ENCODE measurements around the gene ERVFRD-1. TPM values are rescaled to one million over a fixed set of nuclear protein-coding genes. Genes with fewer than 3 reads are reported as not detected.

Gene ERVFRD-1
- polyA plus RNA-seq, 3 donors, result 0.05 to 0.06 TPM; not detected in 1

- intact Hi-C loops (cut with micrococcal nuclease), result no loop called here
- Mint-ChIP-seq H3K27me3 (ENCODE audit: low read depth in 3 of 3) (peaks cover 0 to 5% (median 3%) of the 10 kb centered on the region in 3 donors), H3K4me1 (peaks cover 10% of the 10 kb centered on the region)
Measured at GRCh38 chr6:11152581-11152980, 41.1 kb upstream of the ERVFRD-1 start.

GRCh38 chr6:11151488-11151887, 40.0 kb upstream of the ERVFRD-1 start:
- Histone ChIP-seq H3K4me2 (replicated peaks; ENCODE audit: extremely low read depth, low read length, poor library complexity, severe bottlenecking) (no peak overlapping the region), H3K4me3 (replicated peaks in 1 of 3; ENCODE audit: low read depth in 2 of 3, low read length in 3 of 3) (no peak overlapping the region), H3K9ac (ENCODE audit: insufficient read depth, low read length, poor library complexity, severe bottlenecking) (no peak overlapping the region), H3K27ac (ENCODE audit: low read depth in 1 of 2, low read length in 2 of 2) (no peak overlapping the region), H3K36me3 (replicated peaks in 1 of 2; ENCODE audit: control insufficient read depth in 1 of 2, insufficient read depth in 2 of 2, low read length in 2 of 2) (no peaks in the 10 kb centered on the region), H3K27me3 (ENCODE audit: control insufficient read depth in 2 of 2, insufficient read depth in 2 of 2, low read length in 2 of 2) (no peaks in the 10 kb centered on the region), H4K20me1 (ENCODE audit: insufficient read depth, low read length) (no peaks in the 10 kb centered on the region), H3K79me2 (ENCODE audit: insufficient read depth, low read length) (no peaks in the 10 kb centered on the region), H3K9me3 (replicated peaks in 1 of 2; ENCODE audit: control insufficient read depth in 1 of 2, insufficient read depth in 1 of 2, low read length in 2 of 2) (no peaks in the 10 kb centered on the region), H2AFZ (ENCODE audit: insufficient read depth, low read depth, low read length, poor library complexity, severe bottlenecking) (no peak overlapping the region), H3K4me1 (ENCODE audit: control insufficient read depth in 1 of 2, insufficient read depth in 2 of 2, low read length in 2 of 2) (no peaks in the 10 kb centered on the region)
- Mint-ChIP-seq H3K9me3 (peaks cover 0 to 3% (median 0%) of the 10 kb centered on the region in 7 donors), H3K27ac (no peak overlapping the region), H3K36me3 (no peaks in the 10 kb centered on the region), H3K27me3 (ENCODE audit: low read depth in 3 of 3) (peaks cover 0 to 5% (median 3%) of the 10 kb centered on the region in 3 donors), H3K4me3 (no peak overlapping the region), H3K4me1 (peaks cover 10% of the 10 kb centered on the region)
- intact Hi-C loops (cut with micrococcal nuclease), result no loop called here
- WGBS (ENCODE audit: insufficient coverage), result 100% methylated on average over 1 of the region's 1 CpG
- no peak for DNase-seq
- no peak for TF ChIP-seq CTCF (IDR thresholded peaks at IDR 0.05)

More at GRCh38 chr6:11152581-11152980, 41.1 kb upstream of the ERVFRD-1 start:
- no peak overlapping the region for H3K4me3 ChIP-seq (replicated peaks in 1 of 3; ENCODE audit: low read depth in 2 of 3, low read length in 3 of 3)
- Mint-ChIP-seq H3K27ac (no peak overlapping the region), H3K9me3 (peaks cover 0 to 3% (median 0%) of the 10 kb centered on the region in 7 donors), H3K36me3 (no peaks in the 10 kb centered on the region), H3K4me3 (no peak overlapping the region)
- H3K27me3 ChIP-seq (ENCODE audit: control insufficient read depth in 2 of 2, insufficient read depth in 2 of 2, low read length in 2 of 2), result no peaks in the 10 kb centered on the region
- H3K79me2 ChIP-seq (ENCODE audit: insufficient read depth, low read length), result no peaks in the 10 kb centered on the region
- no peak overlapping the region for H3K27ac ChIP-seq (ENCODE audit: low read depth in 1 of 2, low read length in 2 of 2)
- no peak for DNase-seq
- H4K20me1 ChIP-seq (ENCODE audit: insufficient read depth, low read length), result no peaks in the 10 kb centered on the region
- no peaks in the 10 kb centered on the region for H3K9me3 ChIP-seq (replicated peaks in 1 of 2; ENCODE audit: control insufficient read depth in 1 of 2, insufficient read depth in 1 of 2, low read length in 2 of 2)
- H3K4me1 ChIP-seq (ENCODE audit: control insufficient read depth in 1 of 2, insufficient read depth in 2 of 2, low read length in 2 of 2), result no peaks in the 10 kb centered on the region
- no peak overlapping the region for H3K4me2 ChIP-seq (replicated peaks; ENCODE audit: extremely low read depth, low read length, poor library complexity, severe bottlenecking)
- H3K36me3 ChIP-seq (replicated peaks in 1 of 2; ENCODE audit: control insufficient read depth in 1 of 2, insufficient read depth in 2 of 2, low read length in 2 of 2), result no peaks in the 10 kb centered on the region
- no peak for TF ChIP-seq CTCF (IDR thresholded peaks at IDR 0.05)
- H3K9ac ChIP-seq (ENCODE audit: insufficient read depth, low read length, poor library complexity, severe bottlenecking), result no peak overlapping the region
- no peak overlapping the region for H2AFZ ChIP-seq (ENCODE audit: insufficient read depth, low read depth, low read length, poor library complexity, severe bottlenecking)

Measured in CD14-positive monocyte (primary cell).